Measurements from ENCODE around the gene ZNF316.
A peak's percentile ranks its signal among the peaks of the same experiment; 100 is the strongest.

Gene ZNF316

GRCh38 chr7:6613706-6614105 lies 23.4 kb upstream of the ZNF316 start:
- ATAC-seq (replicated peaks; ENCODE audit: extremely low read depth, poor library complexity, severe bottlenecking) (no peak), DNase-seq (ENCODE audit: low spot score in 2 of 2) (no peak)
- no peaks in the 10 kb centered on the region for H3K27me3 Mint-ChIP-seq
- H3K36me3 Mint-ChIP-seq (ENCODE audit: insufficient read depth): peaks cover 5% of the 10 kb centered on the region
- no peak overlapping the region for H3K27ac Mint-ChIP-seq (ENCODE audit: low read depth)
- H3K4me3 Mint-ChIP-seq: no peak overlapping the region
- peaks cover 23% of the 10 kb centered on the region for H3K4me1 Mint-ChIP-seq
- no peaks in the 10 kb centered on the region for H3K9me3 Mint-ChIP-seq

DNA sequence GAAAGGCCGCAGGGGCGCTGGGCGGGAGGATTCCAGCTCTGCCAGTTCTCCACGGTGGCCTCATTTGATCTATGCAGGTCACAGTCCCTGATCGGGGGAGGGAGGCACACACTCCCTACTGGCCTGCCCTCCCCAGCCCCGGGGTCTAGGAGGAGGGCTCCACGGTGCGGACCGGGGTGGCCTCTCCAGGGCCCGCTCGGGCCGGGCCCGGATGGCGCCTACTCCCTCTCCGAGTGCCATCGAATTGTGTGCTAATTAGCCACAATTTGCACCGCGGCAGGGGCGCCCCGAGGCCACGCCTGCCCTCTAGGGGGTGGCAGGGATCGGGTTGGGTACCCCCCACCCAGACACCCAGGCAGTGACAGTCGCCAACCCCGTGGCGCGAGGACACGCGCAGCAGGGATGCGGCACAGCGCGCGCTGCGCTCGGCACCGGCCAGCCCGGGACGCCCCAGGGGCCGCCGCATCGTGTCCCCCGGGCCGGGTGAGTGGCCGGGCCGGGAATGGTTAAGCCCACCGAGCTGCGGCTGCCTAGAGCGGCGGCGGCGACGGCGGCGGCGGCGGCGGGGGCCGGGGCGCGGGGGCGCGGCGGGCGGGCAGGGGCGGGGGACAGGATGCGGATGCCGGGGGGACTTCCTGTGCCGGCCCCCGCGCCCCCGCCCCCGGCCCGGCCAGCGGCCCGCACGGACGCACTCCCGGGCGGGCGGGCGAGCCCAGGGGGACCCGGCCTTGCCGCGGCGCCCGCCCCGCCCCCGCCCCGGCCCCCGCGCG lies 22.0 kb upstream of the ZNF316 start, which contains the start of gene ZNF853:
Gene ZNF853, plus strand, starts transcription at position 658 of the 770 bp plus-strand sequence. CDS start 565 bp downstream, outside the sequence.
- no peaks in the 10 kb centered on the region for H3K27me3 Mint-ChIP-seq
- H3K27ac Mint-ChIP-seq (ENCODE audit: low read depth): peak within 1 kb of the TSS; percentile 76
- peak; percentile 30 for ATAC-seq (replicated peaks; ENCODE audit: extremely low read depth, poor library complexity, severe bottlenecking)

GRCh38 chr7:6615723-6616555 lies 21.2 kb upstream of the ZNF316 start:
- peak overlapping the region; percentile 72 for H3K4me3 Mint-ChIP-seq
- peak overlapping the region; percentile 76 for H3K27ac Mint-ChIP-seq (ENCODE audit: low read depth)
- ATAC-seq (replicated peaks; ENCODE audit: extremely low read depth, poor library complexity, severe bottlenecking): no peak
- H3K4me1 Mint-ChIP-seq: peaks cover 44% of the 10 kb centered on the region
- H3K27me3 Mint-ChIP-seq: no peaks in the 10 kb centered on the region
- peaks cover 2% of the 10 kb centered on the region for H3K36me3 Mint-ChIP-seq (ENCODE audit: insufficient read depth)
- DNase-seq (ENCODE audit: low spot score in 2 of 2): no peak
- no peaks in the 10 kb centered on the region for H3K9me3 Mint-ChIP-seq

More for the DNA sequence above, 22.0 kb upstream of the ZNF316 start, which contains the start of gene ZNF853:
- H3K9me3 Mint-ChIP-seq: no peaks in the 10 kb centered on the region
- peaks cover 37% of the 10 kb centered on the region for H3K4me1 Mint-ChIP-seq
- H3K36me3 Mint-ChIP-seq (ENCODE audit: insufficient read depth): peaks cover 5% of the 10 kb centered on the region
- no peak for DNase-seq (ENCODE audit: low spot score in 2 of 2)
- H3K4me3 Mint-ChIP-seq: peak within 1 kb of the TSS; percentile 86

DNA sequence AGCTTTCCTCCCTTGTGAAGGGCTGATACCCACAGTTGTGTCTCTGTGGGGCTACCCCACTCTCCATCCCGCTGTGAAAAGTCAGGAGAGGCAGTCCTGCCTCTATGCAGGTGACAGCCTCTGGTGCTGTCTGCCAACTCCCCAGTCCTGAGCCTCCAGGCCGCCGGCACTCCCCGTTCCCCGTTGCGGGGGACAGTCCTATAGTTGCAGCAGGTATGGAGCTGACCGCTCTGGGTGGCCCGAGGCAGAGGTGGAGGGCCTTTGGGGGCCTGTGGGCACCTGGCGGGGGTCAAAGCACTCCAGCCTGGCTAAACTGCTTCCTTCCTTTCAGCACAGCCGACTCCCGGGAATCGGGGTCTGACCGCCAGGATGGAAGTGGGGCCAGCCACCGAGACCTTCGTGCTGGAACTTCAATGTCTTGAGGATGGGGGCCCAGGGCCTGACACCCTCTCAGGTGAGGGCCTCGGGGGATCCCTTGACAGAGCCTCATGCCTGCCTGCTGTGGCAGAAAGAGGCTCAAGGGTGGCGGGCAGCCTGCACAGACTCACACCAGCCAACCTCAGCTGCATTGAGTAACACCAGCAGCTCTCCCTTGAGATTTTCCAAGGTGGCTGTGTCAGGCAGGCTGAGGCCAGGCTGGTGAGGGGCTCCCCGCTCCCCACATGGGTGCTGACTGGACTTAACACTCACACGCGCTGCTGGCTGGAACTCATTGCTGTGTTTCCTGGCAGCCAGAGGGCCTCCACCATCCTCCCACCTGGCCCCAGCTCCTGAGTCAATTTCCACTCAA lies 20.1 kb upstream of the ZNF316 start:
- no peak for DNase-seq (ENCODE audit: low spot score in 2 of 2)
- Mint-ChIP-seq H3K9me3 (no peaks in the 10 kb centered on the region), H3K4me1 (peaks cover 48% of the 10 kb centered on the region), H3K27me3 (no peaks in the 10 kb centered on the region), H3K36me3 (ENCODE audit: insufficient read depth) (peaks cover 5% of the 10 kb centered on the region), H3K27ac (ENCODE audit: low read depth) (peak overlapping the region; percentile 22), H3K4me3 (peak overlapping the region; percentile 72)
- no peak for ATAC-seq (replicated peaks; ENCODE audit: extremely low read depth, poor library complexity, severe bottlenecking)

DNA sequence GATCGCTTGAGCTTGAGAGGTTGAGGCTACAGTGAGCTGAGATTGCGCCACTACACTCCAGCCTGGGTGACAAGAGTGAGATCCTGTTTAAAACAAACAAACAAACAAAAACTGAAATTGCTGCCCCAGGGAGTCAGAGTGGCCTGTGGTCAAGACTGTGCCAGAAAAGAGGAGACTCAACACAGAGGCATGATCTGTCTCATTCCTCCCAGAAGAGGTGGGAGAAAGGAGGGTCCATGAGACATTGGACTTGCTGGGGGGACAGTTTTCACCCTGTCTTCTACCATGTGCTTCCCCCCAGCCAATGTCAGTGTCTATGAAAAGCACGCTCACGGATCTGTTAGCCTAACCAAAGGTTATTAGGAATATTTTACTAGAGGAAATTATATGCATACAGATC lies 18.5 kb upstream of the ZNF316 start:
- peak overlapping the region; percentile 27 for H3K4me3 Mint-ChIP-seq
- DNase-seq (ENCODE audit: low spot score in 2 of 2) (no peak), ATAC-seq (replicated peaks; ENCODE audit: extremely low read depth, poor library complexity, severe bottlenecking) (no peak)
- H3K9me3 Mint-ChIP-seq: no peaks in the 10 kb centered on the region
- H3K27ac Mint-ChIP-seq (ENCODE audit: low read depth): peak overlapping the region; percentile 22
- H3K36me3 Mint-ChIP-seq (ENCODE audit: insufficient read depth): peaks cover 5% of the 10 kb centered on the region
- peaks cover 50% of the 10 kb centered on the region for H3K4me1 Mint-ChIP-seq
- H3K27me3 Mint-ChIP-seq: no peaks in the 10 kb centered on the region

DNA sequence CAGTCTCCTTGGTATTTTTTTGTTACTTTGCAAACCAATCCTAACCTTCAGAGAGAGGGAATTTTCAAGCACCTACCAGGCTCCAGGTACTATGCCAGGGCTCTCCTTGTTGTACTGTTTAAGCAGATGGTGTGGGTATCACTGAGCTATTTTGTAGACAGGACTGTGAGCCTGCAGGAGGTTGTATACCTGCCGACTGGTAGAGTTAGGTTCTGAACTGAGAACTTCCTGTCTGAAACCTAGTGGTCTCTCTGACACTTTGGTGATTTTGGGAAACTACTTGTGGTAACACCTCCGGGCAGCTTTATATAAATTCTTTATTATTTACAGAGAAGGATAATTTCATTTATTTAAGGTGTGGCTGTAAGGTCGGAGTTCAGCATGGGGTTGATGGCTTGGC lies 17.2 kb upstream of the ZNF316 start:
- no peaks in the 10 kb centered on the region for H3K9me3 Mint-ChIP-seq
- DNase-seq (ENCODE audit: low spot score in 2 of 2): no peak
- H3K27me3 Mint-ChIP-seq: no peaks in the 10 kb centered on the region
- peak overlapping the region; percentile 70 for H3K4me3 Mint-ChIP-seq
- H3K27ac Mint-ChIP-seq (ENCODE audit: low read depth): peak overlapping the region; percentile 92
- peak; percentile 46 for ATAC-seq (replicated peaks; ENCODE audit: extremely low read depth, poor library complexity, severe bottlenecking)
- H3K4me1 Mint-ChIP-seq: peaks cover 54% of the 10 kb centered on the region
- H3K36me3 Mint-ChIP-seq (ENCODE audit: insufficient read depth): peaks cover 3% of the 10 kb centered on the region

DNA sequence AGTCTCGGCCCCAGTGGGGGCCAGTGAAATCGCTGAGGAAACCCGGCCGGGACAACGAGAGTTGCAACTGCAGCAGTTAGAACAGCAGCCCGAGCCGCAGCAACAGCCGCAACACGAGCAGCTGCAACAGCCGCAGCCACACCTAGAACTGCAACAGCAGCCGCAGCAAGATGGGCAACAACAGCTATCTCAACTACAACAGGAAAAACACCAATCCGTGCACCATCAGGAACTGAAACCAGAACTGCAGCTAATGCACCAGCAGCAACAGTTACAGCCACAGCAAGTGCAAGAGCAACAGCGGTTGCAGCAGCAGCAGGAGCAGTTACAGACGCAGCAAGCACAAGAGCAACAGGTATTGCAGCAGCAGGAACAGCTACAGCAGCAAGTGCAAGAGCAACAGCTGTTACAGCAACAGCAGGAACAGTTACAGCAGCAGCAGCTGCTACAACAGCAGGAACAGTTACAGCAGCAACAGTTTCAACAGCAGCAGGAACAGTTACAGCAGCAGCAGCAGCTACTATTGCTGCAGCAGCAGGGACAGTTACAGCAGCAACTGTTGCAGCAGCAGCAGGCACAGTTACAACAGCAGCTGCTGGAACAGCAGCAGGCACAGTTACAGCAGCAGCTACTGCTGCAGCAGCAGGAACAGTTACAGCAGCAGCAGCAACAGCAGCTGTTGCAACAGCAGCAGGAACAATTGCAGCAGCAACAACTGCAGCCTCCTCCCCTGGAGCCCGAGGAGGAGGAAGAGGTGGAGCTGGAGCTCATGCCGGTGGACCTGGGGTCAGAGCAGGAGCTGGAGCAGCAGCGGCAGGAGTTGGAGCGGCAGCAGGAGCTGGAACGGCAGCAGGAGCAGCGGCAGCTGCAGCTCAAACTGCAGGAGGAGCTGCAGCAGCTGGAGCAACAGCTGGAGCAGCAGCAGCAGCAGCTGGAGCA lies 15.7 kb upstream of the ZNF316 start:
- peak; percentile 34 for ATAC-seq (replicated peaks; ENCODE audit: extremely low read depth, poor library complexity, severe bottlenecking)
- Mint-ChIP-seq H3K4me1 (peaks cover 54% of the 10 kb centered on the region), H3K27ac (ENCODE audit: low read depth) (peak overlapping the region; percentile 92), H3K9me3 (no peaks in the 10 kb centered on the region), H3K27me3 (no peaks in the 10 kb centered on the region), H3K4me3 (peak overlapping the region; percentile 70), H3K36me3 (ENCODE audit: insufficient read depth) (peaks cover 3% of the 10 kb centered on the region)
- peak in 1 of 2 donors; percentile 22 for DNase-seq (ENCODE audit: low spot score in 2 of 2)

- DNase-seq (ENCODE audit: low spot score in 2 of 2) (no peak), ATAC-seq (replicated peaks; ENCODE audit: extremely low read depth, poor library complexity, severe bottlenecking) (no peak)
- peaks cover 3% of the 10 kb centered on the region for H3K36me3 Mint-ChIP-seq (ENCODE audit: insufficient read depth)
- peak overlapping the region; percentile 70 for H3K4me3 Mint-ChIP-seq
- H3K27me3 Mint-ChIP-seq: no peaks in the 10 kb centered on the region
- peaks cover 54% of the 10 kb centered on the region for H3K4me1 Mint-ChIP-seq
- H3K27ac Mint-ChIP-seq (ENCODE audit: low read depth): no peak overlapping the region
- H3K9me3 Mint-ChIP-seq: no peaks in the 10 kb centered on the region
Measured at GRCh38 chr7:6622134-6622710, 14.9 kb upstream of the ZNF316 start.

GRCh38 chr7:6623589-6624245 lies 13.4 kb upstream of the ZNF316 start:
- H3K36me3 Mint-ChIP-seq (ENCODE audit: insufficient read depth): peaks cover 3% of the 10 kb centered on the region
- H3K9me3 Mint-ChIP-seq: no peaks in the 10 kb centered on the region
- H3K4me3 Mint-ChIP-seq: peak overlapping the region; percentile 79
- H3K27me3 Mint-ChIP-seq: no peaks in the 10 kb centered on the region
- peaks cover 48% of the 10 kb centered on the region for H3K4me1 Mint-ChIP-seq
- DNase-seq (ENCODE audit: low spot score in 2 of 2) (no peak), ATAC-seq (replicated peaks; ENCODE audit: extremely low read depth, poor library complexity, severe bottlenecking) (peak; percentile 50)
- peak overlapping the region; percentile 94 for H3K27ac Mint-ChIP-seq (ENCODE audit: low read depth)

- Mint-ChIP-seq H3K9me3 (no peaks in the 10 kb centered on the region), H3K4me1 (peaks cover 43% of the 10 kb centered on the region), H3K4me3 (peak overlapping the region; percentile 79), H3K27ac (ENCODE audit: low read depth) (peak overlapping the region; percentile 94), H3K36me3 (ENCODE audit: insufficient read depth) (peaks cover 3% of the 10 kb centered on the region), H3K27me3 (no peaks in the 10 kb centered on the region)
- no peak for DNase-seq (ENCODE audit: low spot score in 2 of 2)
- no peak for ATAC-seq (replicated peaks; ENCODE audit: extremely low read depth, poor library complexity, severe bottlenecking)
Measured at GRCh38 chr7:6624246-6624611, 12.9 kb upstream of the ZNF316 start.

- ATAC-seq (replicated peaks; ENCODE audit: extremely low read depth, poor library complexity, severe bottlenecking): no peak
- Mint-ChIP-seq H3K4me3 (no peak overlapping the region), H3K27ac (ENCODE audit: low read depth) (peak overlapping the region; percentile 19), H3K4me1 (peaks cover 17% of the 10 kb centered on the region), H3K27me3 (no peaks in the 10 kb centered on the region), H3K9me3 (no peaks in the 10 kb centered on the region), H3K36me3 (ENCODE audit: insufficient read depth) (no peaks in the 10 kb centered on the region)
- DNase-seq (ENCODE audit: low spot score in 2 of 2): no peak
Measured at GRCh38 chr7:6628045-6628444, 9.1 kb upstream of the ZNF316 start.

All from central memory CD8-positive, alpha-beta T cell (primary cell).